ENCODE data around the gene ING4.

GRCh38 chr12:6640497-6640896, 22.4 kb downstream of the ING4 start:
- TF ChIP-seq POLR2AphosphoS5 (IDR thresholded peaks at IDR 0.05), result no peak
- no peak for TF ChIP-seq CTCF (IDR thresholded peaks at IDR 0.05)
- TF ChIP-seq POLR2A (IDR thresholded peaks at IDR 0.05), result no peak

All from upper lobe of left lung (tissue), 4 donors.